DMS114 treated with DMSO at 0.1 percent for 48 hours (cell line): ENCODE data around the gene DOK7.
"Not testable (repeated sequence)": the region's sequence is repeated elsewhere in the genome, so short reads cannot be mapped to it uniquely, and the experiment has no call there.

Experiments
- DNase-seq: peaks from one replicate; lab custom pipeline; 2025; ENCODE audit not compliant: unreplicated experiment; lab: John Stamatoyannopoulos, UW

The DOK7 gene

DNA sequence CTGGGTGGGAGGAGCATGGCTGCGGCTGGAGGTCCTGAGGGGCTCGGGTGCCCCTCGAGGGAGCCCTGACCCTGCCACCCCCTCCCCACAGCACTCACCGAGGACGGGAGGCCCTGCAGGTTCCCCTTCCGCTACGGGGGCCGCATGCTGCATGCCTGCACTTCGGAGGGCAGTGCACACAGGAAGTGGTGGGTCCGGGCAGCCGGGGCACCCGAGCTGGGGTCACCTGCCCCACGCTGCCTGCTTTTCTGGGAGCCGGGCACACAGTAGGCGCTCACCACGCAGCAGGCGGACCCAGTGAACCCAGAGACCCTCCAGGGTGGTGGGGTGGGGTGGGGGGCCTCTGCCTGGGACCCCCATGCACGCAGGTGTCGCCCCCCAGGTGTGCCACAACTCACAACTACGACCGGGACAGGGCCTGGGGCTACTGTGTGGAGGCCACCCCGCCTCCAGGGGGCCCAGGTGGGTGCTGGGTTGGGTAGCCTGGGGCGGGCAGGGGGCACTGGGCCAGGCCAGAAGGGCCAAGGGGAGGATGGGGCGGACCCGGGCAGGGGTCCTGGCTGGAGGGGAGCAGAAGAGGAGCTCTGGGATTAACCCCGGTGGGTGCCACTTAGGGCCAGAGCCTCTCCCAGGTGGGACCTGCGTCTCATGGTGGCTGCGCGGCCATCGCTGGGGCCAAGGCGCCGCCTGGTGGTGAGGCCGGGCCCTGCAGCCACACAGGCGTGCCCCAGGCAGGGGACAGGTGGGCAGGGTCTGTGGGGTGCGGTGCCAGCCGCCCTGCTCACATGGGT, 20.0 kb upstream of the DOK7 start:
- no peak for DNase-seq

DNA sequence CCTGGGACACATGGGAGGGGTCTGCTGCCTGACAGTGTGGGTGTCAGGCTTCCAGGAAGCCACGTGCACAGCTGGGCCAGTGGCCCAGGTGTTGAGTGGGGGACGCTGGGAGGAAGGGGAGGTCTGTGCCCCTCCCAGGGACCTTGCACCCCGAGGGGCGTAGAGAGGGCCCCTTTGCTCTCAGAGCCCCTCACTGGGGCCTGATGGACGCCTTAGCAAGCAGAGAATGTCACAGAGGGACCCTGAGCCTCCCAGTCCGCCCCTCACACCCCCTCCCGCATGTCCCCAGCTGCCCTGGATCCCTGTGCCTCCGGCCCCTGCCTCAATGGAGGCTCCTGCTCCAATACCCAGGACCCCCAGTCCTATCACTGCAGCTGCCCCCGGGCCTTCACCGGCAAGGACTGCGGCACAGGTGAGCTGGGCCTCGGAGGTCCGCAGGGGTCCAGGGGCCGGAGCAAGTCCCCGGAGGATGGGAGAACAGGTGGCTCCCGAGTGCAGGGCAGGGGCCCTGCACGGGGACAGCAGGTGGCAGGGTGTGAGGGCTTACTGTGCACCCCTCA, 19.3 kb upstream of the DOK7 start:
- DNase-seq: no peak

DNA sequence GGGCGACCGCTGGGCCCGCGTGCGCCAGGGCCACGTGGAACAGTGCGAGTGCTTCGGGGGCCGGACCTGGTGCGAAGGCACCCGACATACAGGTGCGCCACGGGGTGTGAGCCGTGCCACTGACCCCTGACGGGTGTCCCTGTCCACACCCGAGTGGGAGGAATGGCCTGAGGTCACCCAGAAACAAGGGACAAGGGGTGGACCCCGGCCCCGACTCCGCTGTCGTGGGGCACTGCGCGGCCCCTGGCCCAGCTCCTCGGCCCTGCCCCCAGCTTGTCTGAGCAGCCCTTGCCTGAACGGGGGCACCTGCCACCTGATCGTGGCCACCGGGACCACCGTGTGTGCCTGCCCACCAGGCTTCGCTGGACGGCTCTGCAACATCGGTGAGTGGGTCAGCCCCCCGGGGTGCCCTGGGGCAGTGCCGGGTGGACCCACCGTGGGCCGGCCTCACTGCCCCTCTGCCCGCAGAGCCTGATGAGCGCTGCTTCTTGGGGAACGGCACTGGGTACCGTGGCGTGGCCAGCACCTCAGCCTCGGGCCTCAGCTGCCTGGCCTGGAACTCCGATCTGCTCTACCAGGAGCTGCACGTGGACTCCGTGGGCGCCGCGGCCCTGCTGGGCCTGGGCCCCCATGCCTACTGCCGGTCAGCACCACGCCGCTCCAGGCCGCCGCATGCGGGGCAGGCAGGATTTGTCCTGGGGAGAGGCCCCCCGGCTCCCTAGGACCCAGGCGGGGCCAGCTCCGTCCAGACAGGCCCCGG, 18.6 kb upstream of the DOK7 start:
- no peak for DNase-seq

DNA sequence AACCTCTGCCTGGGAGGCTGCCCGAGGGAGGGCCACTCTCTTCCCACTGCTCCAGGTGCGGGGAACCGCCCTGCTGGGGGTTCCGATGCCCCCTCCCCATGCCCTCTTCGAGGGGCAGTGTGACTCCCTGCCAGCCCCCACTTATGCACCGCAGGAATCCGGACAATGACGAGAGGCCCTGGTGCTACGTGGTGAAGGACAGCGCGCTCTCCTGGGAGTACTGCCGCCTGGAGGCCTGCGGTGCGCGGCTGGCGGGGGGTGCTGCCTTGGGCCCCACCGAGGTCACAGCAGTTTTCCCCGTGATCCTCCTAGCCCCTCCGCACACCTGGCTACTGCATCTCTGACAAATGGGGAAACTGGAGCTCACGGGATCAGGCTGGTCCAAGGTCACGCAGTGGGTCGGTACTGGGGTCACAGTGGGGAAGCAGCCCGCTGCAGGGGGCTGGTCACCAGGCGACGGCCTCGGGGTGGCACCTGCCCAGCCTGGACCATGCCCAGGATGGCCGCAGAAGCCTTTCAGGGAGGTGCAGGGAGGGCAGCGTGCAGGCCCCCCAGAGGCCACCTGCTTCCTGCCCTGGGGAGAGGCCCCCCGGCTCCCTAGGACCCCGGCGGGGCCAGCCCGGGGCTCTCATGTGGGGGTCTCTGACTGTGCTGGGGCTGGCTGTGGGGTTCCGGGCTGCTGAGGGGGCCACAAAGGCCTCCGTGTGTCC, 17.8 kb upstream of the DOK7 start:
- DNase-seq: no peak

DNA sequence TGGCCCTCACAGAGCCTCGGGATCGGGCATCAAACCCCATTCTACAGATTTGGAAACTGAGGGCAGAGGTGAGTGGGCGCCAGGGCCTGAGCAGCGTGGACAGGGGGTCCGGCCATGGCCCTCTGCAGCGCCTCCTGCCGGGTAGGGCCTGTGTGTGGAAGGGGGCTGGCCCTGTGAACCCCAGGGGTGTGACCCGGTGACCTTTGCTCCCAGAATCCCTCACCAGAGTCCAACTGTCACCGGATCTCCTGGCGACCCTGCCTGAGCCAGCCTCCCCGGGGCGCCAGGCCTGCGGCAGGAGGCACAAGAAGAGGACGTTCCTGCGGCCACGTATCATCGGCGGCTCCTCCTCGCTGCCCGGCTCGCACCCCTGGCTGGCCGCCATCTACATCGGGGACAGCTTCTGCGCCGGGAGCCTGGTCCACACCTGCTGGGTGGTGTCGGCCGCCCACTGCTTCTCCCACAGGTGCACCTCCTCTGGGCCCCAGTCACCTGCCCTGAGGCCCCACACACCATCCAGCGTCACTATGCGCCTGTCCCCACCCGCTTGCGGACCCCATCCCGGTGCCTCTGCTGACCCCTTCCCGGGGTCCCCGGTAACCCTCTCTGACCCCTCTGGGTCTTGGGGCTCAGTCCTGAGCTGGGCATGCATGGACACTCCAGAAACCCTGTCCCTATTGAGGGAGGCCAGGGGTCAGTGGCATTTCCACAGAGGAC, 17.1 kb upstream of the DOK7 start:
- no peak for DNase-seq

DNA sequence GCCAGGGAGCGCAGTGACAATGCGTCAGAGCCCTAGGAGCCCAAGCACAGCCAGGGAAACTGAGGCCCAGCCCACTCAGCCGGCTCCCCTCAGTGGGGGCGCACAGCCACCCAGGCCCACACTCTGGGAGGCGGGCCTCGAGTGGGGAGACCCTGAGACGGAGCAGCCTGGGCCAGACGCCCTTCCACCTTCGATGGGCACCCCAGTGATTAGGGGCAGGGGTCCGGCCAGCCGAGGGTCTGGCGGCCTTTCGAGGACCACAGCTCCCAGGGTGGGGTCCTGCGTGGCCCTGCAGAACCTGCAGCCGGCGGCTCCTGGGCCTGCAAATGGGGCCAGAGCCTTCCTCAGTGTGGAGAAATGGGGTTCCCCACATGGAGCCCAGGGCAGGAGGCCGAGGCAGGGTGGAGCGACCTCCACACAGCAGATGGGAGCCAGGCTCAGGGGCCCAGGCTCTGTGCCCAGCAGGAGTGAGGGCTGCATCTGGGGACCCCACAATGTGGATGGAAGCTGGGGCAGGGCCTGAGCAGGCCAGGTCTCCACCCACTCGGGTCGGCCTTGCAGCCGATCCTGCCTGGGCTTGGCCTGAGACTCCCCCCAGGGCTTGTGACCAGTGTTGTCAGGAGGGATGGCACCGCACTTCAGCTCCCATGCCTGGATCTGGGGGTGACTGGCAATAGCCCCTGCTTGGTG, 16.3 kb upstream of the DOK7 start:
- no peak for DNase-seq

DNA sequence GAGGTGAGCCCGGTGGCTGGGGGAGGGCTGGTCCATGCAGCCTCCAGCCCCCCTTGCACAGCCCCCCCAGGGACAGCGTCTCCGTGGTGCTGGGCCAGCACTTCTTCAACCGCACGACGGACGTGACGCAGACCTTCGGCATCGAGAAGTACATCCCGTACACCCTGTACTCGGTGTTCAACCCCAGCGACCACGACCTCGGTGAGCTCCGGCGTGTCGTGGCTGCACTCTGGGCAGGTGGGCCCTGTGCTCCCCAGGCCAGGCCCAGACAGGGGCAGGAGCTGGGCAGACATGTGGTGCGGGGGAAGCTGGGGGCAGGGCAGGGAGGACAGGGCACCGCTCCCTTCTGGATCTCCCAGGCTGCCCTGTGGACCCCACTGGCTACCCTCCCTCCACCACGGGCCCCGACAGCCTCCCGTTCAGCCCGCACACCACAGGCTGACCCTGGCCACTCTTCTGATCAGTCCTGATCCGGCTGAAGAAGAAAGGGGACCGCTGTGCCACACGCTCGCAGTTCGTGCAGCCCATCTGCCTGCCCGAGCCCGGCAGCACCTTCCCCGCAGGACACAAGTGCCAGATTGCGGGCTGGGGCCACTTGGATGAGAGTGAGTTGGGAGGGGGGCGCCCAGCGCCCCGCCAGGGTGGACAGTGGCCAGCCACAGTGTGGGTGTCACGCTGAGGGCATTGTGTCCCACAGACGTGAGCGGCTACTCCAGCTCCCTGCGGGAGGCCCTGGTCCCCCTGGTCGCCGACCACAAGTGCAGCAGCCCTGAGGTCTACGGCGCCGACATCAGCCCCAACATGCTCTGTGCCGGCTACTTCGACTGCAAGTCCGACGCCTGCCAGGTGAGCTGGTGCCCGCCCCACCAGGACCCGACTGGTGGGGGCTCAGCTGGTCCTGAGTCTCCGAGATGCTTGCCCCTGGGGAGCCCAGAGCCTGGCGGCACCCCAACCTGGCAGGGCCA, 15.4 kb upstream of the DOK7 start:
- DNase-seq: no peak

DNA sequence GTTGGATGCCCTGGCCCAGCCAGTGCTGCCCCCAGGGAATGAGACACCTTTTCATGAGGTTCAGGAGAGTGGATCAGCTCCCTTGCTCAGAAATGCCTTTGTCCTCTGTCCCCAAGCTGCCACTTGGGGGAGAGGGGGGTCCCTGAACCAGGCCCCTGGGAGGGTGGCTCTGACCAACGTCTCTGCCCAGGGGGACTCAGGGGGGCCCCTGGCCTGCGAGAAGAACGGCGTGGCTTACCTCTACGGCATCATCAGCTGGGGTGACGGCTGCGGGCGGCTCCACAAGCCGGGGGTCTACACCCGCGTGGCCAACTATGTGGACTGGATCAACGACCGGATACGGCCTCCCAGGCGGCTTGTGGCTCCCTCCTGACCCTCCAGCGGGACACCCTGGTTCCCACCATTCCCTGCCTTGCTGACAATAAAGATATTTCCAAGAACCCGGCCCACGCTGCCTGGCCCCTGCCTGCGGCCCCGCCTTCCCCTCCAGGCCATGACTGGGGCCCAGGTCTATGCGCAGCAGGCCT, 14.0 kb upstream of the DOK7 start:
- DNase-seq: no peak

DNA sequence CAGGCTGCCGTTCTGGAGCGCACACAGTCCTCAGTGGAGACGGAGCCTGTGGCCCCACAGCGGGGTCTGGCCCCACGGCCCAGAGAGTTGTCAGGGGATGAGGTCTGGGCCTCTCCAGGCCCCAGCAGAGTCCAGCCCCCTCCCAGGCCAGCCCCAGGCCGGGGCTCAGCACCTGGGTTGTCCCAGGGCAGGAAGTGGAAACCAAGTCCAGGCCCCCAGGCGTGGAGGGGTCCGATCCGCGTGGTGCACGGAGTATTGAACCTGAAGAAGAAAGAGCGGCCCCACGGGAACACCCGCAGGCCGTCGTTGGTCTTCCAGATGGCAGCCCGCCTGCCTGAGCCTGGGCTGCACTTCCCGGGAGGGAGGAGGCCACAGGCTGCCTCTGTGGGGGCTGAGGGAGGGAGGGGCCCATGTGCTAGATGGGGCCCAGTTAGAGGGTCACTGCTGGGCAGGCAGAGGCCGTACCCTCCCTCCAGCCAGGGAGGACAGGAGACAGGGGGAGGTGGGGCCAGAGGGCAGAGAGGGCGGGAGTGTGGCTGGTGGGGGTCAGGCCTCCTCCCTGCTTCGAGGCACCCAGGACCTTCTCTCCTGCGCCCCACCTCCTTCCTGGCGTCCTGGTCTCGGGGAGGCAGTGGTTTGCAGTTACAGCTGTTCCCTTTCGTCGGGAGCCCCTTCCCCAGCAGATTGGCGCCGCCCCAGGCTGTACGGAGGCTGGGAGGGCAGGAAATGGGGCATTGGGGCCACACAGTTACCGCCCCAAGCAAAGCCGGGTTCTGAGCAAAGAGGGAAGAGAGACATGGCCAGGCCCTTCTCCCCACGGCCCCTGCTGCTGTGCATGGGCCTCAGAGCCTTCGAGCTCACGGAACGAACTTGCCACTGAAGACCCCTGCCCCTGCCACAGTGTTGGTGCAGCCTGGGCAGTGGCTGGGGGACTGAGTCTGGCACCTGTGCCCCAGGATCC, 13.3 kb upstream of the DOK7 start:
- no peak for DNase-seq

DNA sequence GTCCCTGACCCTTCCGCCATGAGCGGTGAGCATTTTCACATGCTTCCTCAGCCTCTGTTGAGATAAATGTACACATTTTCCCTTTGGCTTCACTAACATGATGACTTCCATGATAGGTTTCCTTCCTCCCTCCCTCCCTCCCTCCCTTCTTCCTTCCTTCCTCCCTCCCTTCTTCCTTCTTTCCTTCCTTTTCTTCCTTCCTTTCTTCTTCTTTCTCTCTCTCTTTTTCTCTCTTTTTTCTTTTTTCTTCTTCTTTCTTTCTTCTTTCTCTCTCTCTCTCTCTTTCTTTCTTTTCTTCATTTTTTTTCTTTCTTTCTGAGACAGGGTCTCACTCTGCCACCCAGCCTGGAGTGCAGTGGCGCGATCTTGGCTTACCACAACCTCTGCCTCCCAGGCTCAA, 12.5 kb upstream of the DOK7 start:
- no peak for DNase-seq

DNA sequence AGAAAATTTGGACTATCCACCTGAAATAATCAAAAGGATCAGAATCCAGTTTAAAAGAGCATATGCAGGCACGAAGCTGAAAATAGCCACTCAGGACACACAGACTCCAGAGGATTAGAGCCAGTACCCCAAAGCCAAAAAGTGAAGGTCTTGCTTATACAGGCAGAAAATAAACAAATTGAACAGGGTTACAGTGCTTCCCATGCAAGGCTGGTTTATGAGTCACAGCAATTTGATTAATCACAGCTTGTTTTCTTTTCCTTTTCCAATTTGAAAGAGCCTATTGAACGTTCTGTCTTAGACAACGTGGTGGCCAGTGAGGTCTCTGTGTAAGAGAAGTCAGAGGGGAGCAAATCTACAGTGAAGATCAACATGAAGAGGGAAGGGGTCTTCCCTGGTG, 11.2 kb upstream of the DOK7 start:
- DNase-seq: no peak

DNA sequence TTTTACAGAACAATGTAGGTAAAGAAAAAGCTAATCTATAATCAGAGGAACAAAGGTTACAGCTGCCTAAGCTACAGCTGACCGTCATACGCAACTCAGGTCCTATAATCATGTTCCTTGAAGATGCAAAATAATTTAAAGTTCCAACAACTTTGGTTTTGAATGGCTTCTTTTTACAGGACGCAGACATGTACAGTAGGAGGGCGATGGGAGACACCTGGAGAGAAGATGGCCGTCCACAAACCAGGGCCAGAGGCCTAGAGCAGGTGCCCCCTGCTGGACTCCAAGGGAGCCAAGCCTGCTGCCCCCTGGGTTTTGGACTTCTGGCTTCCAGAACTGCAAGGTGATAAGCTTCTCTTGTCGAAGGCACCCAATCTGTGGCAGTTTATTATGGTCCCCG, 10.7 kb upstream of the DOK7 start:
- no peak for DNase-seq

DNA sequence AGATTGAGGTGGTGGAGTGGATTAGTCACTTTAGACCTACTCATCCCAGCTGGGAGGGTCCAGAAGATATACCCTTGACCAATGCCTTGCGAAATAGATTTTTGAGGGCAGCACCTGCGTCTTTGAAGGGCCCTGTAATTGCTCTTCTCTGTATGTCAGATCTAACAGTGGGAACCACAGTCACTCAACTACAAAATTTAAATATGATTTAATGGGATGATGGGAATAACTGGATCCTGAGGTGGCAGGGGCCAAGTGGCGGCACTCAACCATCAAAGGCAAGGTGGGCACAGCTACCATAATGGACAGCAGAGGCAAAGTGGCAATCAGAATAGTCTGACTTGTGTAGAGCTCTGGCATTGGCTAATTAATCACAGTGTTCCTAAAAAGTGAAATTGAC, 7.5 kb upstream of the DOK7 start:
- not testable (repeated sequence) for DNase-seq

DNA sequence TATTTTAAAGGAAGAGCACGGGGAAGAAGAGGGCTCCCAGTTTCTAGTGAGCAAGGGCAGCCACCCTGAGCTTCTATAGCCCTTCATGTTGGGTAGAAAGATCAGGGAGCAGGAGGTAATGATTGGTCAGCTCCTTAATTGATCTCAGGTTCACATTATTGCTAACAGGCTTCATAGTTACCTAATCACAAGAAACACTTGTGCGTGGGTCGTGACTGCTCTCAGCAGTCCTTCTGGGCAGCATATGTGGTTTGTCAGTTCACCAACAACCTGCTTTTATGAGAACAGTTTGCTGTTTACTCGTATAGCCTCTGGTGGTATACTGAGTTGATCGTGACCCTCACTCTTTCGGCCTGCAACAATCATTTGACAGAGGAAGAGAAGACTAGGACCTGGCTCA, 4.7 kb upstream of the DOK7 start:
- DNase-seq: no peak

DNA sequence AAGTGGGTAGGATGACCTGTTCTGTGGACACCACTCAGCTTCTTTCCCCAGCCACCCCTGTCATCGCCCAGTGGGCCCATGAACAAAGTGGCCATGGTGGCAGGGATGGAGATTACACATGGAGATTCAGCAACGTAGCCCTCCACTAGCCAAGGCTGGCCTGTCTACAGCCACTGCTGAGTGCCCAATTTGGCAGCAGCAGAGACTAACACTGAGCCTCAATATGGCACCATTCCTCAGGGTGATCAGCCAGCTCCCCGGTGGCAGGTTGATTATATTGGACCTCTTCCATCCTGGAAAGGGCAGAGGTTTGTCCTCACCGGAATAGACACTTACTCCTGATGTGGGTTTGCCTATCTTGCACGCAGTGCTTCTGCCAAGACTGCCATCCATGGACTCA, 4.0 kb upstream of the DOK7 start:
- DNase-seq: not testable (repeated sequence)

DNA sequence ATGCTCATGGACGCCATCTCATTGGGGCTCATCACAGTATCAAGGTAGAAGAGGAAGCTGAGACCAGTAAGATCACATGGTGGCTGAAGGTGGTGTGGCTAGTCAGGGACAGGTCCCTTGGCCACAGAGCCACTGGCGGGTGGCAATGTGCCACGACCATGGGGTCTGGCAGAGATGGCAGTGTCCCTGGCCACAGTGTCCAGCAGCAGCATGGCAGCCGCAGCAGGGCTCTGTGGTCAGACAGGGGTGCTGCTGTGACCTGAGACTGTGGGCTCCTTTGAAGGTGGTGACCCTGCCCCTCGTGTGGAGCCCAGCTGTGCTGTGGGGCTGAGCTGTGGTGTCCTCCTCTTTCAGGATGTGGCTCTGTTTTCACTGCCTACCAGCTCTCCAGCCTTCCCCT, 2.2 kb upstream of the DOK7 start:
- no peak for DNase-seq

DNA sequence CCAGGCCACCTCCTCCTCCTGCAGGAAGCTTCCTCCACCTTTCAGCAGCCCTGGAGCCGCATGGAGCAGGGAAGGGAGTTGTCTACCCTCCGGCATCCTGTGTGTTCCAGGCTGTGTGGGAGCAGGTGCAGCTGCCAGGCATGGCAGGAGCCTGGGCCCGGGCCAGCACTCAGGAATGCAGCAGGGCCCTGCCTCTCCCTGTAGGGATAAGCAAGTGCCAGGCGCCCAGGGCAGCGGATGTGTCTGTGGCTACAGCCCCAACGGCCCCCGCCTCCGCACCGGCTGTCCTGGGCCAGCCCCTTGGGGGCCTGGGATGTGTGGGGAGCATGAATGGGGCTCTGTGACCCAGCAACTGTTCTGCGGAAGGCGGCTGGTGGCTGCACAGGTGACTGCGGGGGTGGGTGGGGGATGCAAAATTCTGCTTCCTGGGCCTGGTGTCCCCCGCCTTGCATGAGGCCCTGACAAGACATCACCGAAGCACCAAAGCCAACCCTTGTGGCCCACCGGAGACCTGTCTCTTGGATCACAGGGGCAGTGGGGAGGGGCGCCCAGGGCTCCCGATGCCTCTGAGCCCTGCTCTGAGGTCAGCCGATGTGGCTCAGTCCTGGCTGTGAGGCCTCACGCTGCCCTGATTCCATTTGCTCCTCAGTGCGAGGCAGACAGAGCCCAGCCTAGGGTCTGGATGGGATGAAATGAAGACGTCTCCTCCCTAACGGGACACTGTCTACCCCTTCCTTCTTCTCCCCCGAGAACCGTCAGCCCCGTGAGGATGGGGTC, 1.4 kb upstream of the DOK7 start:
- no peak for DNase-seq
